Measurements from ENCODE around the gene SLC25A17. TPM values are rescaled to one million over a fixed set of nuclear protein-coding genes. Genes with fewer than 3 reads are reported as not detected.

Gene SLC25A17
- total RNA-seq, 1 experiment from 2014 or later = 51.6 TPM

- DNase-seq (ENCODE audit: low spot score) = peak; percentile 46
- BruUV-seq (replicated peaks) = TSS peak; percentile 87
Measured at GRCh38 chr22:40819599-40820140, 524 bp upstream of the SLC25A17 start.

GRCh38 chr22:40818192-40818746 is 877 bp downstream of the SLC25A17 start:
- H3K9me3 ChIP-seq (ENCODE audit: low read depth, low read length, poor library complexity, severe bottlenecking) = no peaks in the 10 kb centered on the region
- DNase-seq (ENCODE audit: low spot score) = no peak
- H3K27me3 ChIP-seq (replicated peaks; ENCODE audit: insufficient read depth, low read depth, low read length, poor library complexity) = no peaks in the 10 kb centered on the region
- intact Hi-C loops (cut with micrococcal nuclease; ENCODE audit: unreplicated experiment) = no loop called here
- CTCF ChIA-PET = interaction anchor here (0.6 to 1.8 kb wide), 2 partner anchors 59 to 135 kb away, joined by 3 to 5 read pairs; no protein-coding TSS in a partner anchor
- H3K4me3 ChIP-seq (ENCODE audit: low read depth, low read length, poor library complexity, severe bottlenecking) = peak overlapping the region; percentile 85
- TF ChIP-seq CTCF (conservative IDR thresholded peaks at IDR 0.05; ENCODE audit: low read depth, low read length) = no peak
- TF ChIP-seq EZH2 (IDR thresholded peaks at IDR 0.05; ENCODE audit: borderline replicate concordance, low read depth, low read length, poor library complexity, severe bottlenecking) = no peak
- peak overlapping the region; percentile 87 for H3K27ac ChIP-seq (ENCODE audit: low read depth, low read length, poor library complexity, severe bottlenecking)
- TSS peak; percentile 47 for BruUV-seq (replicated peaks)
- H3K36me3 ChIP-seq (ENCODE audit: insufficient read depth, low read length, poor library complexity, severe bottlenecking) = peaks cover 7% of the 10 kb centered on the region
- POLR2A ChIA-PET (ENCODE audit: low non-redundant PET) = interaction anchor here (0.6 kb wide), 1 partner anchor 20 kb away, joined by 3 read pairs; no protein-coding TSS in a partner anchor
- H3K4me1 ChIP-seq (ENCODE audit: insufficient read depth, low read length, poor library complexity, severe bottlenecking) = peaks cover 15% of the 10 kb centered on the region

More at GRCh38 chr22:40819599-40820140, 524 bp upstream of the SLC25A17 start:
- POLR2A ChIA-PET (ENCODE audit: low non-redundant PET) = no interaction called here
- H3K4me3 ChIP-seq (ENCODE audit: low read depth, low read length, poor library complexity, severe bottlenecking) = peak overlapping the region; percentile 85
- peaks cover 19% of the 10 kb centered on the region for H3K36me3 ChIP-seq (ENCODE audit: insufficient read depth, low read length, poor library complexity, severe bottlenecking)
- TF ChIP-seq EZH2 (IDR thresholded peaks at IDR 0.05; ENCODE audit: borderline replicate concordance, low read depth, low read length, poor library complexity, severe bottlenecking) (no peak), CTCF (conservative IDR thresholded peaks at IDR 0.05; ENCODE audit: low read depth, low read length) (no peak)
- CTCF ChIA-PET = interaction anchor here (1.8 kb wide), 1 partner anchor 137 kb away, joined by 5 read pairs; no protein-coding TSS in a partner anchor
- no peaks in the 10 kb centered on the region for H3K9me3 ChIP-seq (ENCODE audit: low read depth, low read length, poor library complexity, severe bottlenecking)
- H3K27ac ChIP-seq (ENCODE audit: low read depth, low read length, poor library complexity, severe bottlenecking) = peak overlapping the region; percentile 87
- peaks cover 15% of the 10 kb centered on the region for H3K4me1 ChIP-seq (ENCODE audit: insufficient read depth, low read length, poor library complexity, severe bottlenecking)
- H3K27me3 ChIP-seq (replicated peaks; ENCODE audit: insufficient read depth, low read depth, low read length, poor library complexity) = no peaks in the 10 kb centered on the region
- intact Hi-C loops (cut with micrococcal nuclease; ENCODE audit: unreplicated experiment) = loop anchor here (1.0 kb wide), 2 partner anchors 37 to 136 kb away; partner anchors contain the start of gene ST13

- POLR2A ChIA-PET (ENCODE audit: low non-redundant PET) = interaction anchor here (0.6 kb wide), 1 partner anchor 20 kb away, joined by 3 read pairs; no protein-coding TSS in a partner anchor
- H3K4me1 ChIP-seq (ENCODE audit: insufficient read depth, low read length, poor library complexity, severe bottlenecking) = peaks cover 15% of the 10 kb centered on the region
- DNase-seq (ENCODE audit: low spot score) = no peak
- H3K27me3 ChIP-seq (replicated peaks; ENCODE audit: insufficient read depth, low read depth, low read length, poor library complexity) = no peaks in the 10 kb centered on the region
- peak overlapping the region; percentile 85 for H3K4me3 ChIP-seq (ENCODE audit: low read depth, low read length, poor library complexity, severe bottlenecking)
- BruUV-seq (replicated peaks) = no TSS peak
- TF ChIP-seq EZH2 (IDR thresholded peaks at IDR 0.05; ENCODE audit: borderline replicate concordance, low read depth, low read length, poor library complexity, severe bottlenecking) (no peak), CTCF (conservative IDR thresholded peaks at IDR 0.05; ENCODE audit: low read depth, low read length) (no peak)
- H3K36me3 ChIP-seq (ENCODE audit: insufficient read depth, low read length, poor library complexity, severe bottlenecking) = peaks cover 1% of the 10 kb centered on the region
- no peak overlapping the region for H3K27ac ChIP-seq (ENCODE audit: low read depth, low read length, poor library complexity, severe bottlenecking)
- H3K9me3 ChIP-seq (ENCODE audit: low read depth, low read length, poor library complexity, severe bottlenecking) = no peaks in the 10 kb centered on the region
- intact Hi-C loops (cut with micrococcal nuclease; ENCODE audit: unreplicated experiment) = no loop called here
- CTCF ChIA-PET = no interaction called here
Measured at GRCh38 chr22:40817737-40818136, 1.4 kb downstream of the SLC25A17 start.
